Effector memory CD4-positive, alpha-beta T cell (primary cell): Measurements from ENCODE around the gene TET3.
A peak's percentile ranks its signal among the peaks of the same experiment; 100 is the strongest.

Experiments
- DNase-seq, 3 donors: peaks; one replicate each; pipeline ENCODE4 v3.0.0-alpha.2; 2020
- H3K27ac ChIP-seq: 2 replicates; pipeline ENCODE4 v1.7.0; 2013; ENCODE audit warnings: mild to moderate bottlenecking, low read length, moderate library complexity; ENCODE audit not compliant: insufficient read depth, poor library complexity, severe bottlenecking
- H3K27me3 ChIP-seq: replicated peaks from 2 replicates; pipeline ENCODE4 v1.7.0; 2013; ENCODE audit warnings: mild to moderate bottlenecking, low read length; ENCODE audit not compliant: insufficient read depth, control insufficient read depth, poor library complexity, severe bottlenecking
- H3K36me3 ChIP-seq: 2 replicates; pipeline ENCODE4 v1.7.0; 2013; ENCODE audit warnings: mild to moderate bottlenecking, low read length, moderate library complexity; ENCODE audit not compliant: control insufficient read depth, insufficient read depth
- H3K4me1 ChIP-seq: 2 replicates; pipeline ENCODE4 v1.7.0; 2013; ENCODE audit warnings: low read length, mild to moderate bottlenecking; ENCODE audit not compliant: control insufficient read depth, insufficient read depth, poor library complexity, severe bottlenecking
- H3K4me3 ChIP-seq: 2 replicates; pipeline ENCODE4 v1.7.0; 2013; ENCODE audit warnings: low read length, low read depth, mild to moderate bottlenecking; ENCODE audit not compliant: insufficient read depth, poor library complexity, severe bottlenecking
- H3K9me3 ChIP-seq: 2 replicates; pipeline ENCODE4 v1.7.0; 2013; ENCODE audit warnings: mild to moderate bottlenecking, low read length, moderate library complexity; ENCODE audit not compliant: control insufficient read depth

TET3 gene

GRCh38 chr2:73964223-73964622, 20.5 kb upstream of the TET3 start:
- no peak for DNase-seq
- H3K9me3 ChIP-seq = no peaks in the 10 kb centered on the region
- no peak overlapping the region for H3K27ac ChIP-seq
- H3K4me1 ChIP-seq = no peaks in the 10 kb centered on the region
- peaks cover 3% of the 10 kb centered on the region for H3K36me3 ChIP-seq
- no peak overlapping the region for H3K4me3 ChIP-seq
- no peaks in the 10 kb centered on the region for H3K27me3 ChIP-seq

GRCh38 chr2:73965053-73965452, 19.7 kb upstream of the TET3 start:
- no peak for DNase-seq
- Histone ChIP-seq H3K36me3 (no peaks in the 10 kb centered on the region), H3K9me3 (no peaks in the 10 kb centered on the region), H3K27me3 (no peaks in the 10 kb centered on the region), H3K4me1 (peaks cover 3% of the 10 kb centered on the region), H3K4me3 (no peak overlapping the region), H3K27ac (no peak overlapping the region)

GRCh38 chr2:73968357-73968937, 16.3 kb upstream of the TET3 start:
- no peaks in the 10 kb centered on the region for H3K9me3 ChIP-seq
- no peak overlapping the region for H3K27ac ChIP-seq
- no peaks in the 10 kb centered on the region for H3K27me3 ChIP-seq
- peaks cover 26% of the 10 kb centered on the region for H3K4me1 ChIP-seq
- no peak overlapping the region for H3K4me3 ChIP-seq
- no peak for DNase-seq
- no peaks in the 10 kb centered on the region for H3K36me3 ChIP-seq

GRCh38 chr2:73969356-73969755, 15.4 kb upstream of the TET3 start:
- Histone ChIP-seq H3K4me1 (peaks cover 26% of the 10 kb centered on the region), H3K9me3 (no peaks in the 10 kb centered on the region), H3K27ac (no peak overlapping the region), H3K4me3 (no peak overlapping the region), H3K27me3 (no peaks in the 10 kb centered on the region), H3K36me3 (no peaks in the 10 kb centered on the region)
- no peak for DNase-seq

- peaks cover 26% of the 10 kb centered on the region for H3K4me1 ChIP-seq
- peak overlapping the region; percentile 40 for H3K27ac ChIP-seq
- peak overlapping the region; percentile 26 for H3K4me3 ChIP-seq
Observed at GRCh38 chr2:73970141-73970803, 14.4 kb upstream of the TET3 start.

GRCh38 chr2:73970850-73971471, 13.7 kb upstream of the TET3 start:
- H3K27me3 ChIP-seq = no peaks in the 10 kb centered on the region
- H3K4me1 ChIP-seq = peaks cover 26% of the 10 kb centered on the region
- no peaks in the 10 kb centered on the region for H3K9me3 ChIP-seq
- no peaks in the 10 kb centered on the region for H3K36me3 ChIP-seq
- DNase-seq = peak; percentile 39 to 50 (median 42)
- peak overlapping the region; percentile 40 for H3K27ac ChIP-seq
- H3K4me3 ChIP-seq = peak overlapping the region; percentile 26

More at GRCh38 chr2:73970141-73970803, 14.4 kb upstream of the TET3 start:
- no peaks in the 10 kb centered on the region for H3K27me3 ChIP-seq
- DNase-seq = no peak
- no peaks in the 10 kb centered on the region for H3K9me3 ChIP-seq
- H3K36me3 ChIP-seq = no peaks in the 10 kb centered on the region

- Histone ChIP-seq H3K27me3 (no peaks in the 10 kb centered on the region), H3K27ac (no peak overlapping the region), H3K4me3 (no peak overlapping the region), H3K4me1 (peaks cover 26% of the 10 kb centered on the region), H3K36me3 (no peaks in the 10 kb centered on the region), H3K9me3 (no peaks in the 10 kb centered on the region)
- no peak for DNase-seq
Observed at GRCh38 chr2:73971722-73972121, 13.0 kb upstream of the TET3 start.

- Histone ChIP-seq H3K36me3 (no peaks in the 10 kb centered on the region), H3K9me3 (no peaks in the 10 kb centered on the region), H3K27me3 (no peaks in the 10 kb centered on the region), H3K27ac (no peak overlapping the region), H3K4me1 (peaks cover 26% of the 10 kb centered on the region), H3K4me3 (no peak overlapping the region)
- no peak for DNase-seq
Observed at GRCh38 chr2:73972846-73973245, 11.9 kb upstream of the TET3 start.

- H3K9me3 ChIP-seq = no peaks in the 10 kb centered on the region
- DNase-seq = no peak
- H3K4me3 ChIP-seq = no peak overlapping the region
- H3K4me1 ChIP-seq = peaks cover 32% of the 10 kb centered on the region
- H3K27me3 ChIP-seq = no peaks in the 10 kb centered on the region
- H3K36me3 ChIP-seq = no peaks in the 10 kb centered on the region
- H3K27ac ChIP-seq = no peak overlapping the region
Observed at GRCh38 chr2:73975731-73976130, 9.0 kb upstream of the TET3 start.

GRCh38 chr2:73976803-73977202, 7.9 kb upstream of the TET3 start:
- no peaks in the 10 kb centered on the region for H3K9me3 ChIP-seq
- peaks cover 28% of the 10 kb centered on the region for H3K4me1 ChIP-seq
- no peak overlapping the region for H3K4me3 ChIP-seq
- H3K27ac ChIP-seq = no peak overlapping the region
- no peaks in the 10 kb centered on the region for H3K36me3 ChIP-seq
- DNase-seq = no peak
- H3K27me3 ChIP-seq = no peaks in the 10 kb centered on the region
